Trophoblast cell (in vitro differentiated cells and primary cell): ENCODE data around the gene DUSP28.

Experiments used
- DNase-seq, 2 donors: peaks; one replicate each; pipeline ENCODE4 v3.0.0-alpha.2; 2016
- H2AFZ ChIP-seq: 2 replicates; pipeline ENCODE4 v1.6.1; 2013; ENCODE audit warnings: low read length, moderate library complexity, mild to moderate bottlenecking; ENCODE audit not compliant: insufficient read depth, poor library complexity
- H2AK5ac ChIP-seq: 2 replicates; pipeline ENCODE4 v1.6.1; 2013; ENCODE audit warnings: mild to moderate bottlenecking, low read length
- H2BK120ac ChIP-seq: 2 replicates; pipeline ENCODE4 v1.6.1; 2013; ENCODE audit warnings: low read length, mild to moderate bottlenecking, moderate library complexity; ENCODE audit not compliant: insufficient read depth, poor library complexity
- H2BK12ac ChIP-seq: 2 replicates; pipeline ENCODE4 v1.6.1; 2013; ENCODE audit warnings: mild to moderate bottlenecking, low read length, moderate library complexity
- H2BK5ac ChIP-seq: 2 replicates; pipeline ENCODE4 v1.6.1; 2013; ENCODE audit warnings: low read length, low read depth, moderate library complexity, mild to moderate bottlenecking; ENCODE audit not compliant: poor library complexity
- H3K14ac ChIP-seq: 2 replicates; pipeline ENCODE4 v1.6.1; 2013; ENCODE audit warnings: mild to moderate bottlenecking, low read length
- H3K18ac ChIP-seq: 2 replicates; pipeline ENCODE4 v1.6.1; 2013; ENCODE audit warnings: mild to moderate bottlenecking, low read length
- H3K23ac ChIP-seq: 2 replicates; pipeline ENCODE4 v1.6.1; 2013; ENCODE audit warnings: low read length
- H3K27ac ChIP-seq: 2 replicates; pipeline ENCODE4 v1.5.1; 2013; ENCODE audit warnings: low read depth, mild to moderate bottlenecking, inconsistent platforms, low read length, moderate library complexity
- H3K27me3 ChIP-seq: 2 replicates; pipeline ENCODE4 v1.6.1; 2013; ENCODE audit warnings: inconsistent platforms, mild to moderate bottlenecking, low read length, moderate library complexity; ENCODE audit not compliant: insufficient read depth
- H3K36me3 ChIP-seq, 2 experiments: 1 replicate in 1 of 2; 2 replicates in 1 of 2; pipeline ENCODE4 v1.6.1; 2013; ENCODE audit warnings: low read length in 2 of 2, mild to moderate bottlenecking in 2 of 2, moderate library complexity in 1 of 2; ENCODE audit not compliant: insufficient read depth in 2 of 2, control insufficient read depth in 1 of 2
- H3K4ac ChIP-seq: 2 replicates; pipeline ENCODE4 v1.6.1; 2013; ENCODE audit warnings: low read depth, mild to moderate bottlenecking, low read length, moderate library complexity
- H3K4me1 ChIP-seq, 2 experiments: 1 replicate in 1 of 2; 2 replicates in 1 of 2; pipeline ENCODE4 v1.6.1; 2013; ENCODE audit warnings: low read length in 2 of 2, mild to moderate bottlenecking in 2 of 2, moderate library complexity in 1 of 2; ENCODE audit not compliant: insufficient read depth in 2 of 2, control insufficient read depth in 1 of 2
- H3K4me2 ChIP-seq: 2 replicates; pipeline ENCODE4 v1.6.1; 2013; ENCODE audit warnings: inconsistent platforms, mild to moderate bottlenecking, low read length, moderate library complexity
- H3K4me3 ChIP-seq: 2 replicates; pipeline ENCODE4 v1.5.1; 2013; ENCODE audit warnings: mild to moderate bottlenecking, low read depth, low read length, inconsistent platforms
- H3K79me1 ChIP-seq: one replicate; pipeline ENCODE4 v1.6.1; 2013; ENCODE audit warnings: low read length
- H3K79me2 ChIP-seq: 2 replicates; pipeline ENCODE4 v1.6.1; 2013; ENCODE audit warnings: low read length, mild to moderate bottlenecking; ENCODE audit not compliant: control insufficient read depth, insufficient read depth, poor library complexity
- H3K9ac ChIP-seq: 2 replicates; pipeline ENCODE4 v1.6.1; 2013; ENCODE audit warnings: mild to moderate bottlenecking, low read length
- H3K9me3 ChIP-seq: 2 replicates; pipeline ENCODE4 v1.6.1; 2013; ENCODE audit warnings: low read depth, mild to moderate bottlenecking, control low read depth, inconsistent platforms, low read length; ENCODE audit not compliant: insufficient read depth
- H4K12ac ChIP-seq: 2 replicates; pipeline ENCODE4 v1.6.1; 2013; ENCODE audit warnings: low read depth, mild to moderate bottlenecking, low read length, moderate library complexity
- H4K8ac ChIP-seq: 2 replicates; pipeline ENCODE4 v1.6.1; 2013; ENCODE audit warnings: low read depth, mild to moderate bottlenecking, low read length, moderate library complexity
- H4K91ac ChIP-seq: one replicate; pipeline ENCODE4 v1.6.1; 2013; ENCODE audit warnings: low read depth, mild to moderate bottlenecking, low read length, moderate library complexity
- WGBS: extraction: QIAGEN DNeasy Blood & Tissue Kit; methylation state at CpG from one replicate; pipeline ENCODE4 v1.1.7; 2013; ENCODE audit warnings: missing lambda C conversion rate; ENCODE audit not compliant: insufficient read length, insufficient coverage; ENCODE audit errors: extremely low coverage; 5-methylcytosine and 5-hydroxymethylcytosine counted together

DUSP28 gene

GRCh38 chr2:240579771-240580614, 19.8 kb downstream of the DUSP28 start:
- H2BK120ac ChIP-seq: no peak overlapping the region
- no peak overlapping the region for H3K14ac ChIP-seq
- H2BK5ac ChIP-seq: no peak overlapping the region
- H4K8ac ChIP-seq: no peak overlapping the region
- H3K27ac ChIP-seq: no peak overlapping the region
- peak; percentile 83 to 84 for DNase-seq
- H3K18ac ChIP-seq: no peak overlapping the region
- H2AK5ac ChIP-seq: no peak overlapping the region
- no peaks in the 10 kb centered on the region for H3K79me1 ChIP-seq
- no peak overlapping the region for H3K4ac ChIP-seq
- peaks cover 13 to 20% of the 10 kb centered on the region in 2 experiments for H3K4me1 ChIP-seq
- H3K4me3 ChIP-seq: no peak overlapping the region
- WGBS: no CpG with 5 or more reads among the region's 27 CpGs
- no peak overlapping the region for H3K4me2 ChIP-seq
- no peaks in the 10 kb centered on the region for H3K79me2 ChIP-seq
- no peak overlapping the region for H4K91ac ChIP-seq
- peaks cover 2% of the 10 kb centered on the region for H3K9me3 ChIP-seq
- no peak overlapping the region for H3K9ac ChIP-seq
- H2AFZ ChIP-seq: no peak overlapping the region
- H3K23ac ChIP-seq: no peak overlapping the region
- H2BK12ac ChIP-seq: no peak overlapping the region
- peaks cover 36 to 41% of the 10 kb centered on the region in 2 experiments for H3K36me3 ChIP-seq
- no peaks in the 10 kb centered on the region for H3K27me3 ChIP-seq
- H4K12ac ChIP-seq: no peak overlapping the region

DNA sequence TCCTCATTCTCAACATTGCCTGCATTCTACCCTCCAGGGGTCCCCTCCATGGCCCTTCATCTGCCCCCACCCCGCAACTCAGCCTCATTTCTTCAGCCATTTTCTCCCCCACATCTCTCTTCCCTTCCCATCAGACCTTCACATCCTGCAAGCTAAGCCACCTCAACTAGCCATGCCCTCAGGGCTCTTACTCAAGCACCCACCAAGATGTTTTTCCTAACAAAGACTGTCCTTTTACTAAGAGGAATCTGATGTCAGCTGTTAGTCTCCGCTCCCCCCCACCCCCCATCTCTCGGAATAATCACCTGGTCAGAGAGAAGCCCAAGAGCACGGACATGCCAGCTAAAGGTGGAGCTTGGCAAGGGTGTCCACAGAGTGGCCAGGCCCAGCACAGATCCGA, 21.7 kb downstream of the DUSP28 start:
- H3K27ac ChIP-seq: no peak overlapping the region
- peaks cover 11% of the 10 kb centered on the region for H3K79me2 ChIP-seq
- no peaks in the 10 kb centered on the region for H3K9me3 ChIP-seq
- no peak overlapping the region for H2BK12ac ChIP-seq
- peaks cover 23% of the 10 kb centered on the region in 2 experiments for H3K36me3 ChIP-seq
- no peak overlapping the region for H3K9ac ChIP-seq
- no peak overlapping the region for H3K4ac ChIP-seq
- no peak overlapping the region for H4K12ac ChIP-seq
- no CpG with 5 or more reads among the region's 5 CpGs for WGBS
- H2BK120ac ChIP-seq: no peak overlapping the region
- H3K4me1 ChIP-seq: peaks cover 19 to 27% of the 10 kb centered on the region in 2 experiments
- no peak overlapping the region for H2AK5ac ChIP-seq
- H3K14ac ChIP-seq: no peak overlapping the region
- H2AFZ ChIP-seq: no peak overlapping the region
- H3K4me2 ChIP-seq: no peak overlapping the region
- no peak overlapping the region for H3K23ac ChIP-seq
- no peak overlapping the region for H4K8ac ChIP-seq
- H3K18ac ChIP-seq: no peak overlapping the region
- H4K91ac ChIP-seq: no peak overlapping the region
- DNase-seq: peak in 1 of 2 donors; percentile 12
- no peak overlapping the region for H2BK5ac ChIP-seq
- H3K27me3 ChIP-seq: no peaks in the 10 kb centered on the region
- peaks cover 7% of the 10 kb centered on the region for H3K79me1 ChIP-seq
- no peak overlapping the region for H3K4me3 ChIP-seq

GRCh38 chr2:240582781-240583180, 22.6 kb downstream of the DUSP28 start:
- no peak overlapping the region for H3K9ac ChIP-seq
- H3K27ac ChIP-seq: no peak overlapping the region
- H2BK12ac ChIP-seq: no peak overlapping the region
- H3K79me2 ChIP-seq: peaks cover 15% of the 10 kb centered on the region
- peaks cover 14% of the 10 kb centered on the region in 2 experiments for H3K36me3 ChIP-seq
- H2AK5ac ChIP-seq: no peak overlapping the region
- WGBS: no CpG with 5 or more reads among the region's 3 CpGs
- H2BK120ac ChIP-seq: no peak overlapping the region
- H3K4me3 ChIP-seq: no peak overlapping the region
- H3K18ac ChIP-seq: no peak overlapping the region
- no peak overlapping the region for H3K4ac ChIP-seq
- H3K23ac ChIP-seq: no peak overlapping the region
- H3K4me1 ChIP-seq: peaks cover 26 to 33% of the 10 kb centered on the region in 2 experiments
- H3K79me1 ChIP-seq: peaks cover 7% of the 10 kb centered on the region
- H2BK5ac ChIP-seq: no peak overlapping the region
- no peak overlapping the region for H3K14ac ChIP-seq
- H4K8ac ChIP-seq: no peak overlapping the region
- H4K12ac ChIP-seq: no peak overlapping the region
- H4K91ac ChIP-seq: no peak overlapping the region
- no peak overlapping the region for H2AFZ ChIP-seq
- no peak overlapping the region for H3K4me2 ChIP-seq
- H3K27me3 ChIP-seq: no peaks in the 10 kb centered on the region
- no peaks in the 10 kb centered on the region for H3K9me3 ChIP-seq
- DNase-seq: no peak

DNA sequence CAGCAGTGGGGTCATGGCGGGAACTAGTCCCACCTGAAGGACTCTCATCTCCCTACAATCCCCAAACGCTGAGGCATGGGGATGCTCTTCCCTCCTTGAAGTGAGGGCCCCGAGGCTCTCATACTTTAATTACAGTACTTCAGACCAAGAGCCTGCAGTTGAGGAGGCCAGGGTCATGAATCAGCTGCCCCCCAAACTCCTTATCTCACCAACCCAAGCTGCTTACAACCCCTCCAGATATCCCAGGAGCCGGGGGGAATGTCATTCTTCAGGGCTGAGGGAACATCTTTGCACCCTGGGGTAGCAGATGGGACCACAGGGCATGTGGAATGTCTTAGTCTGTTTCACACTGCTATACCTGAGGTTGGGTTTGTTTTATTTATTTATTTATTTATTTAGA, 23.6 kb downstream of the DUSP28 start:
- Histone ChIP-seq H2BK5ac (no peak overlapping the region), H3K4me1 (peaks cover 31 to 36% of the 10 kb centered on the region in 2 experiments), H3K14ac (no peak overlapping the region), H3K9me3 (peaks cover 1% of the 10 kb centered on the region), H3K4me3 (no peak overlapping the region), H2AFZ (no peak overlapping the region), H3K27ac (no peak overlapping the region), H4K91ac (no peak overlapping the region), H3K79me2 (peaks cover 15% of the 10 kb centered on the region), H3K9ac (no peak overlapping the region), H4K8ac (no peak overlapping the region), H2AK5ac (no peak overlapping the region), H3K18ac (no peak overlapping the region), H3K23ac (no peak overlapping the region), H3K79me1 (peaks cover 7% of the 10 kb centered on the region), H4K12ac (no peak overlapping the region), H2BK12ac (no peak overlapping the region), H3K36me3 (peaks cover 4% of the 10 kb centered on the region in 2 experiments), H3K4ac (no peak overlapping the region), H3K4me2 (no peak overlapping the region), H3K27me3 (no peaks in the 10 kb centered on the region), H2BK120ac (no peak overlapping the region)
- no peak for DNase-seq
- WGBS: no CpG with 5 or more reads among the region's 4 CpGs
